CD4-positive, alpha-beta T cell treated with Interferon alpha-2 for 1 hour (primary cell): ENCODE measurements around the gene KL.

ENCODE experiments used
- DNase-seq, 2 donors: peaks; one replicate each; pipeline ENCODE4 v3.0.0-alpha.2; 2020 to 2022

The KL gene

DNA sequence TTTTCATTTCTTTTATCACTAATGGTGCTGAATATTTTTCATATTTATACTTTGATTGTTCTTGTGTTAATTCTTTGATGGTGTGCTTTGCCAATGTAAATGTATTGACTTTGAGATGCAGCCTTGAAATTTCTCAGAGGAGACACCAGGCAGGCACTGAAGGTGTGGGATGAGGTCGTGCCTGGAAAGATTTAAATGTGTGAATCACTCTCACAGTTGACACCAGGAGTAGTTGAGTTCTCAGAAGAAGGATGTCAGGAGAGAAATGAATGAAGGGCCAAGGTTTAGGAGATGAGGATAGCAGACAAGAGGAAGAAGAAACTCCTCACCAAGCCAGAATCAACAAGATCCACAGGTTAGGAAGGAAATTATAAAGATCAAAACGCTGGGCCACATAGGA lies 10.1 kb upstream of the KL start:
- DNase-seq: no peak

DNA sequence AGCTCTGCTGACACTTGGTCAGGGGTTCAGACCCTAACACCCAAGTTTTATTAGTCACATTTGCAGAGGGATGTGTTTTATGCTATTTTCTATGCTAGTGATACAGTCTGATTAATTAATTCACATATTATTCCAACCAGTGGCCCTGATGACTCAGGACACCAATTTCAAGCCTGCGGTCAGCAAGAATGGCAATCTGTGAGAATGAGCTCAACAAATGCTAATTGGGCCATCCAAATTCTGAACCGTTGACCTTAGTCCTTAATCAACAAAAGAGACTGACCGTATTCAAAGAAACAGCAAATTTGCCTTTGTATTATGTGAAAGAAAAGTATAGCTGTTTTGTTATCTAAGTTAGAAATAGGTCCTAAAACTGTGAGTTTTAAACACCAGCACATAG lies 9.6 kb upstream of the KL start:
- DNase-seq: no peak

DNA sequence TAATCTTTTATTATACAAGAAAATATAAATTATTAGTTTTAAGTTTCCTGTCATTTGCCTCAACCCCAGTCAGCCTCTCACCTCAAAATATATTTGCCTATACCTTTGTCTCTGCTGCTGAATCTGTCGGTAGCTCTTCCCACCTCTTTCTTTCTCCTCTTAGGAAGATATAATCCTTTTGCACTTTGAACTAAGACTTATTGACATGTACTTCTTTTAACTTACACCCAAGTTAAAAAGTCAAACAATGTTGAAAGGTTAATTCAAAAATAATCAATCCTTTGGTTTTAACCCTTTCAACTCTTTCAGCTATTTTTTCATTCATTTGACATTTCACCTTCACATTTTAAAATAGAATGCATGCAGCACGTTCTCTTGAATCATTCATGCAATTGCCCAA lies 9.0 kb upstream of the KL start:
- no peak for DNase-seq

DNA sequence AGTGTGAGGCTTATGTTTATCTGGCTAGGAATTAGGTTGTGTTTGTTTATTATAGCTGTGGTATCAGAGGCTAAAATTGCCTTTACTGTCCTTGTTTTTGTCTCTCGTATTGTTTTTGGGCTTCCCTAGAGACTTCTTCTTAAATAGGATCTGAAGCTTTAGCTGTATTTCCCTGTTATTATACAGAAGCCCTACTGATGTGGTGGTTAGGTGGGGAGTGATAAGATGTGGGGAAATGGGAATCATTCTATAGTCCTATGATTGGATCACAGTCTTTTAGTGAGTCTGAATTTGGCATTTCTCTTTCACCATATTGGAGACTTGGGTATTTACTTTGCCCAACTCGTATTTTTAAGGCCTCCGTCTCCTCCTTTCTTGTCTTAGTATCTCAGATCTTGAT lies 8.3 kb upstream of the KL start:
- no peak for DNase-seq

DNA sequence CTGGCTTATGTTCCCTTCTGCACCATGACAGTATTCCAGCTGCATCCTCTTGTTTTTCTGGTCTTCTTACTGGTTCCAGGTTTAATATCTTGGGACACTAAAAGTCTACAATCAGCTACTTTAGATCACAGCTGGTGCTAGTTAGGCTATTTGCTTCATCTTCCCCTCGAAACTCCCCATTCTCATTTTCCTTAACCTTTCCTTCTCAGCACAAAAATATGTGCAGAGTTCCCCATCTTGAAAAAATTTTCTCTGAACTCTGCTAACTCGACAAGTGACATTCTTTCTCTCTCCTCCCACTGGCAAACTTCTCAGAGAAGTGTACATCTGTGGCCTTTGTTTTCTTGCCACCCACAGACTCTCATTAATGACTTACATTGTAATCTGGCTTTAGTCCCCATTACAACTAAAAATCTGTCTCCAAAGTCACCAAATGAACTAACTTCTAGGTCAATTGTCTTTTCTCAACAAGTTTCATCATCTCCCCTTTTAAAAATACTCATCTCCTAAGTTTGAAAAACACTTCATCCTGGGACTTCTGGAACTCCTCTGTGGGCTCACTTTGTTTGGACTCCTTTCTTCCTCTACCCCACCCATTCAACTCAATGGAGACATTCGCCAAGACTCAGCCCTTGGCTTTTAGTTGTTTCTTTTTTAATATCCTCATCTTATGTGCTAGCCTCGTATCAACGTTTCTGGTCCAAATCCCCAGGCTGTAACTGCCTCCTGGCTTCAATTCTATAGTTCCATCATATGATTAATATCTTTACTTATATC lies 7.1 kb upstream of the KL start:
- no peak for DNase-seq

DNA sequence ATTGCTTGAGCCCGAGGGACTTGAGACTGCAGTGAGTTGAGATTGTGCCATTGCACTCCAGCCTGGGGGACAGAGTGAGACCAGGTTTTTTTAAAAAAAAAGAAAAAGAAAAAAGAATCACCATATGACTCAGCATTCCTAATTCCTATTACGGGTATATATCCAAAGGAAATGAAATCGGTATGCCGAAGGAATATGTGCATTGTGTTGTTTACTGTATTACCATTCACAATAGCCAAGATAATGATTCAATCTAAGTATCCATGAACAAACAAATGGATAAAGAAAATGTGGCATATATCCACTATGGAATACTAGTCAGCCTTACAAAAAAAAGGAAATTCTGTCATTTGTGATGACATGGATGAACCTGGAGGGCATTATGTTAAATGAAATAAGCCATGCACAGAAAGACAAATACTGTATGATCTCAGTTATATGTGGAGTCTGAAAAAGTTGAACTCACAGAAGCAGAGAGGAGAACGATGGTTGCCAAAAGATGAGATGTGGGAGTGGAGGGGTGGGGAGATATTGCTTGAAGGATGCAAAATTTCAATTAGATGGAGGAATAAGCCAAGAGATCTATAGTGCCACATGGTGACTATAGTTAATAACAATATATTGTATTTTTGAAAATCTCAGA lies 4.3 kb upstream of the KL start:
- no peak for DNase-seq

DNA sequence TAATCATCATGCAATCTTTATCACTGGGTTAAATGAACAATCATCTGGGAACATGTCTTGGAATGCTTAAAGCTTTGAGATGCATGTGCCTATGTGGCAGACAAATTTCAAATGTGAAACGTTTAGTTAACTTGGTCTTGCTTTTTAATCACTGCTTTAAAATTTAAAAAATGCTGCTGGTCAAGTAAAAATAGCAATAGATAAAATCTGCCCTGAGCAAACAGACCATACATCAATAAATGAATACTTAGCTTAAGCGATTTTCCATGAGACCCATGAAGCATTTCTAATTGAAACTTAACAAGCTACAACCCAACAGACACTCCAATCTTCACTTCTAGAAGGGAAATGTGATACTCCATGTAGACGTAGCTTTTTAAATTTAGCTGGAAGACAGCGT lies 1.9 kb upstream of the KL start:
- DNase-seq: no peak

DNA sequence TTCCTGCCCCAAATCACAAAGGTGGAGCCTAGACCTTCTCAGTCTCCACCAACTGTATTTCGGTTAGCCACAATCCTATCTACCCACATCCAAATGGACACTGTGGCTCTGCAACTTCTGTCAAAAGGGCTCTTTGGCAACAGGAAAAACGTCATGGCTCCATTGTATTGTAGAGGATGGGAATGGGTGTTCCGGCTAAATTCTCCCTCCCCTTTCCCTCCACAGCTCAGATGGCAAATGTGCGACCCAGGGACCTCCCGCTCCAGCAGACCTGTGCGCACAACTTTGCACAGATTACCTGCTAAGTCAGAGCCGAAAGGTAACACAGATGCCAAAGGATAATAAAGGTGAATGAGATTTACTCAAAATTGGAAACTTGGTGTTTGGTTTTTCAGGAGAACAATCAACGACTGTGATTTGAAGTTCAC lies 968 bp upstream of the KL start:
- DNase-seq: no peak

DNA sequence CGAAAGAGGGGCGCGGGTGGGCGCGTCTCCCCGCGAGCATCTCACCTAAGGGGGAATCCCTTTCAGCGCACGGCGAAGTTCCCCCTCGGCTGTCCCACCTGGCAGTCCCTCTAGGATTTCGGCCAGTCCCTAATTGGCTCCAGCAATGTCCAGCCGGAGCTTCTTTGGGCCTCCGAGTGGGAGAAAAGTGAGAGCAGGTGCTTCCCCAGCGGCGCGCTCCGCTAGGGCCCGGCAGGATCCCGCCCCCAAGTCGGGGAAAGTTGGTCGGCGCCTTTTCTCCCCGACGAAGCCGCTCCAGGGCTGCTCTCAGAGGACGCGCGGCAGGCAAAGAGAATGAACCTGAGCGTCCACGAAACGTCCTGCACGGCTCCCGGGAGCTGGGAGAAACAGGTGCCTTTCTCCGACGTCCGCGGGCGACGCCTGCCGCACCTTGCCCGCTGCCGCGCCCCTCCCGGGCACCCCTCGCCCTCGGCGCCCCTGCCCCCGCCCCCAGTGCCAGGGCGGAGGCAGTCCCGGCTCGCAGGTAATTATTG lies 366 bp upstream of the KL start:
- no peak for DNase-seq

DNA sequence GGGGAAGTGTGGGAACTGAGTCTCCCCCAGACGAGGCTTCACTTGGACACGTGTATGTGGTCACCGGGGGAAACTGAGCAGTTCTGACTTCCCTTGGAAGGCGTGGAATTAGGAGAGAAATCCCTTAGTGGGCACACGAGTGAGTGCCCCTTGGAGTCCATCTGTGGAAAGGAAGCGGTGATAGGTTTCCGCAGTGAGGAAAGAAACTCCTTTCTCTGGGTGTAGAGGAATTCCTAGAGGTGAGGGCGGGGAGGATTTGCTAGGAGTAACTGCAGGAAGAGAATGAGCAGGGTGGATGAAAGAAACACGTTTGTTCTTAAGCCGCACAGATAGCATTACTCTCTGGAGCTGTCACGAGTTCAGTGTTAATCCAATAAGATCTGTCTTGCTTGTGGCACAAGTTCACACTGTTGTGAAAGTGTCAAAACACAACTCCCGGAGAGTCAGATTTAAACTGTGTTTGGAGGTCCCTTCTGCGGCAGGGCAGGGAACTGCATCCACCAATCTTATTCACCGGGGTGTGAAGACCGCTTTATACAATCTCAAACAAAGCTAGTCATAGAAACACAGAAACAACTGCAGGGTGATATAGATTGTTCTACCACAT lies 1.2 kb downstream of the KL start:
- DNase-seq: peak; percentile 15 to 51

DNA sequence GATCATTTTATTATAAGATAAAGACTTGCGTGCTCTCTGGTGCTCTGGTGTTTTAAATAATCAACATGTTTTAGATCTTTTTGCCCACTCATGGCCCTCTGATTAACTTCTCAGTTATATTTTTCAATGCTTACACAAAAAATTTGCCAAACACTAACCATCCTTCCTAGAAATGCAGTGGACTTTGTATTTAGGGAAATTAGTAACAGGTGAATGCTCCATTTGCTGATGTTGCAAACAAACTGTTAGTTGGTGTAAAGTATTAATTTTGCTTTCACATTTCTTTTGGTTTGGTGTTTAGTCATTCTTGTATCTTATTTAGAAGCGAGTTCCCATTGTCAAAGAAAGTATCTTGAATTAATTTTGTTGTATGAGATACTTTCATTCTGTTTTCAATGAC lies 2.7 kb downstream of the KL start:
- DNase-seq: no peak

DNA sequence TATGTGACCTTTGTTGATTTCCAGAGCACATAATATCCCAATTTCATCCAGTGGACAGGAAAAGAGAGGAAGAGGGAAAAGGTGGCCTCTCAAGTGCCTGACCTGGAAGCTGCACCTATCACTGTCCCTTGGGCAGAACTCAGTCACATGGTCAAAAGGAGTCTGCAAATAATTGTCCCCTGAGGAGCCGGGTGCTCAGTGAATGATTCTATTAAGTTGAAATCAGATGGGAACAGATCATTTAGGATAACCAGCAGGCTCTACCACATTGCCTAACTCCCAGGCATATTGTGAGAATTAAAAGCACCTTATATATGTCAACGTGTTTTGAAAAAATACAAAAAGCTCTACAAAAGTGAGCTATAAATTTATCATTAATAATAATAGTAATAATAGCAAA lies 6.8 kb downstream of the KL start:
- DNase-seq: no peak

DNA sequence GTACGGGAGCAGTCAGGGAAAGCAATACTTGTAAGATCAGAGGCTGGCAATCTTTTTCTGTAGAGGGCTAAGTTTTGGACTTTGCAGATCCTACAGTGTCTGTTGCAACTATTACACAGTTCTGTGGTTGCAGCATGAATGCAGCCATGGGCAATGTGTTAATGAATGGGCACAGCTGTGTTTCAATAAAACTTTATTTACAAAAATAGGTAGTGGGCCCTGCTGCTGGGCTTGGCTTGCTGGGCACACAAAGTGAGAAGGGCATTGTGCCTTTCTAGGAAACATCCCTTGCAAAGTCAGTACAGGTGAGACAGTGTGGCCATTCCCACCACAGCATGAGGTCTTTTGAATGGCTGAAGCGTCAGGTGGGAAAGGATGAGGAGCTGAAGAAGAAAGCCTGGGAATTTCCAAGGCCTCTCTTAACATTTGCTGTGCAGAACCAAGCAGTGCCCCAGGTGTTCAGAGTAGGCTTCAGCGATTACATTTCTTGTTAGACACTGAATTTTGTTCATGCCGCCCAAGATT lies 9.1 kb downstream of the KL start:
- DNase-seq: no peak

DNA sequence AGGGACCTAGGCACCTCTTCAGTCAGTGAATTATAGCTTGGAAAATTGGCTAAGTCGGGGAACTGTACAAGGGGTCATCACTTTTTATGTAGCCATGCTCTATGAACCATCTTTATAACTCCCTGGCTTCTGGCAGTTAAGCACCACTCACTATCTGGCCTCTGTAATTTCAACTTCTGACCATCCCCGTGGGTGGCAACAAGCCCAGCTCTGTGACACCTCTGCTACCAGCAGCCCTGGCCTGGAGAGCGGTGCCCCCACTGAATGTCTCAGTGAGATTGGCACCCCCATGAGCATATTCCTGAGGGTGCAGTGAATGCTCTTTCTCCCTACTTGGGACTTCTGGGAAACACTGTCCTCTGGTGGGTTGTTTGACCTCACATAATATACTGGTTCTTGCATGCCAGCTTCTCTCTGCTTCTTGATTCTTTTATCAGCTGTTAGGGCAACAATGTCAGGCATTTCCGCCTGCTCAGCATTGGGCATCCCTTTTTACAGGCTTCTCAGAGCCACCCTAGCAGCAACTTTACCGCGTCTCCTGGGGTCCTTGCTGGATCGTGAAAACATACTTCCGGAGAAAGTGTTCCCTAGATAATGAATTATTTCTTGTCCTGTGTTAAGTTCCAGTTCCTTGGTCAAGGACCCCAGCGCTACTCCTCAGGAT lies 10.4 kb downstream of the KL start:
- DNase-seq: no peak

DNA sequence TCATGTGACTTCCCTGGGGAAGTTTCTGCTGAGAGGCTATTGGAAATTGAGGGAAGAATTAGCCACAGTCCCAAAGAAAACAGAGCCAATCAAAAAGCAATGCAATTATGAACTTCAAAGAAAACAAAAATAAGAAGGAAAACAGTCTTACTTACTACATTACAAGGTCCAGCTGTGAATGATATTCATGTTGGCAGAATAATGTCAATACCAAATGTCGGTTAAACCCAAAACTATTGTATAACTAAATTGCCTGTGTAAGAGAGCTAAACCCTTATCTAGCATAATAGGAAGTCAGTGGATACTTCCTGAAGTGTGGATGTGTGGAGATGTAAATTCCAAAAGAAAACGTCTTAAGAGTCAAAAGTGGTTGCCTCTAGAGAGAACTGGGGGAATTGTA lies 12.4 kb downstream of the KL start:
- no peak for DNase-seq

DNA sequence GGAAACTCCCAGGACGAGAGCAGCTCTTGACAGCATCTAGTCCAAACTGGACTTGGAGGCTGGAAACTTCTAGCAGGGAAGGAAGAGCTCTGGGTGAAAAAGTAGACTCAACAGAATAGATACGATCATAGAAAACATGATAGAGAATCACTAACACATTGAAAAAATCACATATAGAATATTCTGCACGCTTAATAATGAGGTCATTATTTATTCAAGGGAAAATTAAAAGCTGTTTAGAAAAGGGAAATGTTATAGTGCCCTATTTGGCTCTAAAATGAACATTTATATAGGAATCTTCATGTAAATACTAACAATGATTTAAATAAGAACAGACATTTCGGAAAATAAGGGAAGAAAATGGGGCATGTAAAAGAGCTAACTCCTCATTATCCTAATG lies 15.1 kb downstream of the KL start:
- DNase-seq: no peak

DNA sequence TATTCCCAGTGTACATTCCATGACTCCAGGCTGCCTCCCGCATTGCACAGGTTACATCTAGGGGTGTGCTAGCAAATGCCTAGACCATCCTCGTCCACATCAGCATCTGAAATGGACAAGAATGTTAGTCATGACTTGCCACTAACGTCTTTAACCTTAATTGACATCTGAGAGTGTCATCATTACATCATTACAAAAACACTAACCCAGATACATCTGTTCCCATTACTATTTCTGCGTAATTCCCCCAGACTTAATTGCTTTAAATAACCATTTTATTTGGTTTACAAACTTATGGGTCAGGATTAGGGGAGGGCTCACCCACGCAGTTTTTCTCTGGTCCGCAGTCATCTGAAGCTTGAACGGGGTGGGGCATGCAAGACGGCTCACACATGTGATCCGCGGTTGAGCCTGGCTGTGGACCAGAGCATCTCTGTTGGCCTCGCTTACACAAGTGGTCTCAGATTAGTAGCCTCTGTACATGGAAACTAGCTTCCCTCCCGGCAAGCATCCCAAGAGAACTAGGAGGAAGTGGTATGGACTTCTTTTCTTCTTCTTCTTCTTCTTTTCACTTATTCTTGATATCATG lies 15.9 kb downstream of the KL start:
- no peak for DNase-seq

DNA sequence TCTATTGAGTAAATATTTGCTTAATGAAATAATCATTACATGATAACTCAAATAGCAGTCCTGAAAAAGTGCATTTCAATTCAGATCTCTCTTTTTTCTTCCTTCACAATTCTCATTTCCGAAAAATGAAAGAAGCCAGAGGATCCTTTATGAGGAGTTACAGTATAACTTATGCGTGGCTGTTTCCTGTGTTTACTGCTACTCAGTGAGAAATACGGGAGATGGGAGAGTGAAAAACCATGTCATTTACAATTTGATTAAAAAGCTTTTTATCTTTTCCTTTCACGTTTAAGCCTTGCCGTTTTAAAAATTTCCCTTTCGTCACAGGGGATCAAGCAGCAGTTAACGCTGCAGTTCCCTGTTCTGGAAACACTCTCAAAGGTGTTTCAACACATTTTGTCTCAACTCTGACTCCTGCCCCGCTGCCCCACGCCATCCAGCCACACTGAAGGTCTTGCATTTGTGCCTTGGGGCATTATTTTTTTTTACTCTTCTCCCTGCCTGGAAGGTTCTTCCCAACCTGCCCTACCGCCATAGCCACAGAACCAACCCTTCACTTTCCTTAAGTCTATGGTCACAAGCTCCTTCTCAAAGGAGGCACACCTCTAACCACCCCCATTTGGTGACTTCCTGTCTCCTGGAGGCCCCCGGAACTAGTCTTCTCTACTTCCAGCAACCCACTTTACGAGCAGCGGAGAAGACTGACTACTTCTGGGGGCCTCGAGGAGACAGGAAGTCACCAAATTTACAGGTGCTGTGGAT lies 17.0 kb downstream of the KL start:
- DNase-seq: peak; percentile 6 to 41

DNA sequence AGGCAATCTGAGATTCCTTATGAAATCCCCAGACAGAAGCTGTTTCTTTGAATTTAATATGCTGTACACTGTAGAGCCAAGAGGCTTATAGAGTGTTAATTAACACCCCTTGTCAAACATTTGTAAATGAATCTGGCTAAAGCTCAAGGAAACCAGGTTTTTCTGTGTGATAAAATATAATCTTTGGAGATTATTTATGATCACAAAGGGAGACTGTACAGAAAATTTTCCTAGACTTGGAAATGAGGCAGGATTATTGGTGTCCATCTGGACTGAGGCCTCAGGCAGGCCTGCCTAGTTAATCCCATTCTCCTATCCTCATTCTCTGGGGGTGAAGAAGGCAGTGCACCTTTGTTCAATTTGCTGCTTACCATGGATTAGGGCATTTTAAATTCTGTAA lies 17.8 kb downstream of the KL start:
- DNase-seq: no peak

DNA sequence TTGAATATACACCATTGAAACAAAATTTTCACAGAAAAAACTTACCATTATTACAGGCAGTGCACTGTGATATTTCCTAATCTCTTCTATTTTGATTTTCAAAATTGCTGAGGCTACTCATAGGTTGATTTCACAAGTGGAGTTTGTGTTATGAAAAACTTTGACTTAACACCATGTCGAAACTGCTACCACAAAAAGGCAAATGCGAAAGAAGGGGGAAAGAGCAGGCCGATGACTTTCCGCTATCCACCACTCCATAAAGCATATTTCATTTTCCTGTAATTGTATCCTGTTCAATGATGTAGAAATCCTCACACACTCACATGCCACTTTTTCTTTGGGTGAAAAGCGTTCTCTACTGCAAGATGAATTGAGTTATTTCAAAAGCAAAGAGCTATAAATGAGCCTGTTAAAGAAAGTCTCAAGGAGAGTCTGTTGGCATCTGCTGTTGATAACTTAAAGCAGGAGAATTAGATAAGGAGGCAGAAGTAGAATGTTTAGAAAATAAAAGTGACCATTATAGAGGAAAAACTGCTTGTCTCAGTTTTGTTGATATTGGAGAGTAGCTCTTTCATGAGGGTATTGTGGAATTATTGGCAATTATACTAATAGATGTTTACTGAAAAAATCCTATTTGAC lies 18.8 kb downstream of the KL start:
- DNase-seq: peak in 1 of 2 donors; percentile 9

DNA sequence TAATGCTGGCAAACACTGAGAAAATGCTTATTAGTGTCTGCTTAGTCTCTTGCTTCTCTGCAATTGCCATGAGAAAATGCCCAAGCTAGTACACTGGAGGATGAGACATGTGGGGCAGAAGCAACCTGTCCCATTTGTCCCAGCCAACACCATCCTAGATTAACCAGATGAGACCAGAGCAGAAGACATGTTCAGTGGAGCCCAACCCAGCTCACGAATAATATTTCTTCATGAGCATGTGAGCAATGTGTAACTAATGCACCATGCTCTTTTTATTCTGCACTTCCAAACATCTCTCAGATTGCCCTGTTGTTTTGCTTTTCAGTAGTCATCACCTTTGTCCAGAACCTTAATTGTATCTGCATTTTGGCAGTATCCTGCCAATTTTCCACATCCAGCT lies 21.4 kb downstream of the KL start:
- DNase-seq: no peak

DNA sequence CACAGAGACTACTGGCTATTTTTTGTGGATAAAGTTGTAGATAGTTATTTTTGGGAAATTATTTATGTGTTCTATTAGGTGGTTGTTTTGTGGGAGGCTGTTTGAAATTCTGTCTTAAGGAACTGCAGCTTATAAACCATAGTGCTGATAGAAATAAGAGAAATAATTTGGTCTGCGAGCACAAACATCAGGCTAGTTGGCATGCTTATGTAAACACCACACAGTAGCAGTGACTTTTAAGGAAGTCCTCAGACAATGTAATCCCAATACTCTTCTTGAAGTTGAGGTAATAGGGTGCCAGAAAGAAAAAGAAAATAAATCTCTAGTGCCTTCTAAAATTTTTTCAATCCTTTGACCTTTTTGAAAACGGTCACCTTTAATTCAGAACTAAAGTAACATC lies 23.9 kb downstream of the KL start:
- DNase-seq: no peak
